Activated CD8-positive, alpha-beta T cell treated with anti-CD3 and anti-CD28 coated beads for 36 hours (primary cell): Measurements from ENCODE around the gene MAP3K4. TPM values are rescaled to one million over a fixed set of nuclear protein-coding genes. Genes with fewer than 3 reads are reported as not detected.

Experiments
- ATAC-seq: fragments of 200-7000 bp; cut with Tn5 transposase; one replicate; pipeline ENCODE4 v1.10.0; 2021; ENCODE audit warnings: mild to moderate bottlenecking, moderate library complexity
- CTCF ChIA-PET: fragments of 350-600 bp; sonication (Branson Sonifier 250); formaldehyde crosslinking; loops from one replicate; lab custom pipeline; 2021; ENCODE audit warnings: antibody characterized with exemption; lab: Charles Lee
- POLR2A ChIA-PET: fragments of 350-600 bp; sonication (Branson Sonifier 250); formaldehyde crosslinking; loops from one replicate; lab custom pipeline; 2021; ENCODE audit warnings: antibody characterized with exemption; lab: Charles Lee
- DNase-seq: peaks from one replicate; pipeline ENCODE4 v3.0.0-alpha.2; 2020
- H3K27ac Mint-ChIP-seq: one replicate; pipeline ENCODE4 v1.8.0; 2021; ENCODE audit warnings: mild to moderate bottlenecking, mixed read lengths
- H3K27me3 Mint-ChIP-seq: one replicate; pipeline ENCODE4 v1.8.0; 2021; ENCODE audit warnings: mixed read lengths
- H3K36me3 Mint-ChIP-seq: one replicate; pipeline ENCODE4 v1.8.0; 2021; ENCODE audit warnings: low read depth, mixed read lengths
- H3K4me1 Mint-ChIP-seq: one replicate; pipeline ENCODE4 v1.8.0; 2021; ENCODE audit warnings: low read depth, mixed read lengths
- H3K4me3 Mint-ChIP-seq: one replicate; pipeline ENCODE4 v1.8.0; 2021; ENCODE audit warnings: mild to moderate bottlenecking, moderate library complexity, mixed read lengths
- H3K9me3 Mint-ChIP-seq: one replicate; pipeline ENCODE4 v1.8.0; 2021; ENCODE audit warnings: mixed read lengths
- CTCF ChIP-seq: fragments of 200-600 bp; IDR thresholded peaks from one replicate; pipeline ENCODE4 v1.8.0; 2022; ENCODE audit warnings: antibody characterized with exemption, mild to moderate bottlenecking
- intact Hi-C: fragments of 100-400 bp; cut with micrococcal nuclease; formaldehyde crosslinking; loops from one replicate; pipeline ENCODE4 v1.10.0; 2022
- total RNA-seq, 2 experiments: library from RNA; stranded (reverse); gene quantifications; one replicate each; pipeline ENCODE4 v1.2.3, GENCODE V29; 2021

MAP3K4 gene
- total RNA-seq, 2 experiments from 2014 or later, result 31.3 to 48.7 TPM

DNA sequence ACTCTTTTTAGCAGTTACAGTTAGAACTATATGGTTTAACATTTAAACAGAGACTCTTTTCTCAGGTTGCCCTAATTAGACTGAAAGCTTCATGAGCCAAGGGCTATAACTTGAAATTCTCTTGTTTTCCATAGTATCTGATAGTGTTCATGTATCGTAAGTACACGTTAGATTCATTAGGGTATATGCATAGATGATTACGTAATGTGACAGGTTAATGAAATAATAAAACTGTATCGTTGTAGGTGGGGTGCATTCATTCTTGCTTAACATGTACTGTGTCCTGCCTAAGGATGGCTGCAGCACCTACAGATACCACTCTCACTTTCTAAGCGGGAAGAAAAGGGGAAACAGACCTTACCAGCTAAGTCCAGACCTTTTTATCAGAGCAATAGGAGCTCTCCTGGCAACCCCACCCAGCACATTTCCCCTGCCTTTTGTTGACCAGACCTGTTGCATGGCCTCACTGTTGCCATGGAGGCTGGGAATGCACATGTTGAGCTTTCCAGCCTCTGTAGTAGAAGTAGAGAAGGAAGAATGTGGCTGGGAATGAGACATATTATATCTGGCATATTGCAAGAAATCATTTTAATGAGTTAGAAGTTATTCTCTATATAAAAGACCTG, 83.0 kb downstream of the MAP3K4 start:
- TF ChIP-seq CTCF, result no peak
- ATAC-seq (no peak), DNase-seq (no peak)
- intact Hi-C loops, result no loop called here
- Mint-ChIP-seq H3K36me3 (peaks cover 8% of the 10 kb centered on the region), H3K27ac (no peak overlapping the region), H3K9me3 (no peaks in the 10 kb centered on the region), H3K27me3 (no peaks in the 10 kb centered on the region), H3K4me1 (peaks cover 10% of the 10 kb centered on the region), H3K4me3 (no peak overlapping the region)
- CTCF ChIA-PET, result interaction anchor here (1.1 kb wide), 1 partner anchor 17 kb away, joined by 3 read pairs; no protein-coding TSS in a partner anchor
- POLR2A ChIA-PET, result interaction anchor here (0.6 kb wide), 1 partner anchor 487 kb away, joined by 3 read pairs; no protein-coding TSS in a partner anchor

GRCh38 chr6:161076181-161076677, 84.7 kb downstream of the MAP3K4 start:
- intact Hi-C loops, result no loop called here
- no peak overlapping the region for H3K27ac Mint-ChIP-seq
- no peak overlapping the region for H3K4me3 Mint-ChIP-seq
- ChIA-PET CTCF (no interaction called here), POLR2A (interaction anchor here (1.1 kb wide), 1 partner anchor 85 kb away, joined by 4 read pairs; the partner anchor contains the start of gene MAP3K4)
- peaks cover 19% of the 10 kb centered on the region for H3K4me1 Mint-ChIP-seq
- DNase-seq (no peak), ATAC-seq (no peak)
- no peaks in the 10 kb centered on the region for H3K27me3 Mint-ChIP-seq
- no peaks in the 10 kb centered on the region for H3K9me3 Mint-ChIP-seq
- no peak for TF ChIP-seq CTCF
- peaks cover 8% of the 10 kb centered on the region for H3K36me3 Mint-ChIP-seq

- Mint-ChIP-seq H3K4me1 (peaks cover 16% of the 10 kb centered on the region), H3K4me3 (no peak overlapping the region), H3K9me3 (no peaks in the 10 kb centered on the region), H3K27me3 (no peaks in the 10 kb centered on the region), H3K27ac (peak overlapping the region; percentile 71), H3K36me3 (peaks cover 7% of the 10 kb centered on the region)
- ChIA-PET POLR2A (interaction anchor here (0.6 kb wide), 1 partner anchor 18 kb away, joined by 3 read pairs; no protein-coding TSS in a partner anchor), CTCF (interaction anchor here (0.8 to 1.5 kb wide), 4 partner anchors 66 to 291 kb away, joined by 3 to 5 read pairs (median 4); no protein-coding TSS in a partner anchor)
- TF ChIP-seq CTCF, result no peak
- peak; percentile 74 for DNase-seq
- intact Hi-C loops, result no loop called here
- ATAC-seq, result peak; percentile 92
These were observed 88.1 kb downstream of the MAP3K4 start for GRCh38 chr6:161079566-161080262.

DNA sequence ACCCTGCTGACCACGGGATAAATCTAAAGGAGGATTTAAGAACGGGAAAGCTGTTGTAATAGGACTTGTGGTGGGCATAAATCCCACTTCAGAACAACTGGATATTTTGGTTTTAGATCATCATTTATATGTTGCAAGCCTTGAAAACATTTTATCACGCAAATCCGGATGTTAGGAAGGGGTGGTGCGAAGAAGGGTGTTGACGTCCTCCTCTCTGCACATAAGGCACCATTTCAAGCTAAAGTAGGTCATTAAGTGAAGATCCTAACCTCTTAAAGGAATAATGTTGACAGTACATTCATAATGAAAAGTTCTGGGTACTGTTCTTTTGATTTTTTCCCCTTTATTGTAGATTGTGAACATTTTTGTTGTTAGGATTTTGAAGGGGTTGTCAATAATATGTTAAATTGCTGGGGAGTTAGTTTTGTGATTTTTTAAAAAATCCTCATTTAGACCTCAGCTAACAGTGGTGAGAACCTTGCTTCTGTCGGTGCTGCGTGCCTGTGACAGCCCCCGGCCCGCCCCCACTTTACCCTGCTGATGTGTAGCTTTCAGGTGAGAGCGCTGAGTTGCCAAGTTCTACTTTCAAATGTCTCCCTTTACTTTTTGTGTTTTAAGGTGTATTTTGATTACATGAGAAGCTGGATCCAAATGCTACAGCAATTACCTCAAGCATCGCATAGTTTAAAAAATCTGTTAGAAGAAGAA, 88.8 kb downstream of the MAP3K4 start:
- peaks cover 11% of the 10 kb centered on the region for H3K36me3 Mint-ChIP-seq
- H3K27me3 Mint-ChIP-seq, result no peaks in the 10 kb centered on the region
- H3K27ac Mint-ChIP-seq, result peak overlapping the region; percentile 71
- no peak overlapping the region for H3K4me3 Mint-ChIP-seq
- DNase-seq (no peak), ATAC-seq (no peak)
- TF ChIP-seq CTCF, result no peak
- ChIA-PET POLR2A (interaction anchor here (0.6 kb wide), 1 partner anchor 18 kb away, joined by 3 read pairs; no protein-coding TSS in a partner anchor), CTCF (interaction anchor here (0.9 to 1.5 kb wide), 4 partner anchors 65 to 291 kb away, joined by 3 to 5 read pairs (median 4); no protein-coding TSS in a partner anchor)
- H3K9me3 Mint-ChIP-seq, result no peaks in the 10 kb centered on the region
- peaks cover 20% of the 10 kb centered on the region for H3K4me1 Mint-ChIP-seq
- intact Hi-C loops, result no loop called here
